ENCODE data around the gene PRPF8. TPM values are rescaled to one million over a fixed set of nuclear protein-coding genes. Genes with fewer than 3 reads are reported as not detected.

Gene PRPF8
- total RNA-seq, 1 donor from 2014 or later, result 247 TPM

- TF ChIP-seq POLR2AphosphoS5 (IDR thresholded peaks at IDR 0.05; ENCODE audit: insufficient read depth in 1 of 2, low read depth in 1 of 2) (no peak), POLR2A (IDR thresholded peaks at IDR 0.05) (no peak), CTCF (IDR thresholded peaks at IDR 0.05) (no peak)
- peak in 1 of 2 donors; percentile 85 for DNase-seq (ENCODE audit: extremely low spot score in 2 of 2)
- Histone ChIP-seq H3K9me3 (no peaks in the 10 kb centered on the region), H3K27ac (peak overlapping the region; percentile 45), H3K27me3 (no peaks in the 10 kb centered on the region), H3K4me3 (peak overlapping the region; percentile 28 to 40), H3K36me3 (no peaks in the 10 kb centered on the region), H3K4me1 (peaks cover 34% of the 10 kb centered on the region)
- intact Hi-C loops (cut with DNase I), result loop anchor here (10.0 kb wide), 1 partner anchor 370 kb away; the partner anchor contains the start of genes BHLHA9 and TRARG1
Measured at GRCh38 chr17:1644493-1645206, 40.0 kb downstream of the PRPF8 start.

DNA sequence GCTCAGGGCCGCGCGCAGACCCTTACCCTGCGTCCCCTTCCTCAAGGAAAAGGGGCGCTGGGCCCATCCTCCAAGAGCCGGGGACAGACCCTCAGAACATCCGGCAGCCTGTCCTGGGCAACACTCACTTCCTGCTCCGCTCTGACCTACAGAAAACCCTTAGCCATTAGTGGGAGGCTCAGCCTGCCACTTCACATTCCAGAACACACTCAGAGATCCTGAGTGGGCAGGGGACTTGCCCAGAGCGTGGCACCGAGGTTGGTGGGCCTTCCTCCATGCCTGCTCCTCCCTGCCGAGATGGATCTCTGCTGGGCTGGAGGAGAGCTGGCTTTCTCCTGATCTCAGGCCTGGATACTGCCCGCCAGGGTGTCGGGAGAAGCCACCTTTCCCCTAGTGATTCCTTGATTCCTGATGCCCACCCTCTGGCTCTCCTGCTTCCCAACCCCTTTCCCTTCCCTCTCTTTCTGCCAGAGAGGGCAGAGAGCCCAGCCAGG, 40.6 kb downstream of the PRPF8 start:
- H3K4me1 ChIP-seq, result peaks cover 33% of the 10 kb centered on the region
- no peaks in the 10 kb centered on the region for H3K27me3 ChIP-seq
- TF ChIP-seq POLR2A (IDR thresholded peaks at IDR 0.05) (no peak), POLR2AphosphoS5 (IDR thresholded peaks at IDR 0.05; ENCODE audit: insufficient read depth in 1 of 2, low read depth in 1 of 2) (no peak), CTCF (IDR thresholded peaks at IDR 0.05) (no peak)
- peak overlapping the region; percentile 39 to 68 for H3K4me3 ChIP-seq
- no peaks in the 10 kb centered on the region for H3K36me3 ChIP-seq
- H3K27ac ChIP-seq, result peak overlapping the region; percentile 34
- intact Hi-C loops (cut with DNase I), result loop anchor here (10.0 kb wide), 1 partner anchor 369 kb away; the partner anchor contains the start of genes BHLHA9 and TRARG1
- DNase-seq (ENCODE audit: extremely low spot score in 2 of 2), result no peak
- H3K9me3 ChIP-seq, result no peaks in the 10 kb centered on the region

- intact Hi-C loops (cut with DNase I), result loop anchor here (10.0 kb wide), 1 partner anchor 369 kb away; the partner anchor contains the start of genes BHLHA9 and TRARG1
- no peak for DNase-seq (ENCODE audit: extremely low spot score in 2 of 2)
- Histone ChIP-seq H3K27me3 (no peaks in the 10 kb centered on the region), H3K4me3 (peak overlapping the region; percentile 39 to 68), H3K36me3 (no peaks in the 10 kb centered on the region), H3K27ac (peak overlapping the region; percentile 34), H3K4me1 (peaks cover 30% of the 10 kb centered on the region), H3K9me3 (no peaks in the 10 kb centered on the region)
- TF ChIP-seq POLR2A (IDR thresholded peaks at IDR 0.05) (no peak), CTCF (IDR thresholded peaks at IDR 0.05) (no peak), POLR2AphosphoS5 (IDR thresholded peaks at IDR 0.05; ENCODE audit: insufficient read depth in 1 of 2, low read depth in 1 of 2) (no peak)
Measured at GRCh38 chr17:1643293-1643998, 41.2 kb downstream of the PRPF8 start.

GRCh38 chr17:1641065-1641403, 43.6 kb downstream of the PRPF8 start:
- no peak overlapping the region for H3K4me3 ChIP-seq
- no peak for DNase-seq (ENCODE audit: extremely low spot score in 2 of 2)
- intact Hi-C loops (cut with DNase I), result loop anchor here (10.0 kb wide), 1 partner anchor 366 kb away; the partner anchor contains the start of genes BHLHA9 and TRARG1
- H3K27ac ChIP-seq, result no peak overlapping the region
- H3K4me1 ChIP-seq, result peaks cover 13% of the 10 kb centered on the region
- TF ChIP-seq CTCF (IDR thresholded peaks at IDR 0.05), result no peak
- no peak for TF ChIP-seq POLR2AphosphoS5 (IDR thresholded peaks at IDR 0.05; ENCODE audit: insufficient read depth in 1 of 2, low read depth in 1 of 2)
- H3K9me3 ChIP-seq, result no peaks in the 10 kb centered on the region
- no peaks in the 10 kb centered on the region for H3K36me3 ChIP-seq
- no peaks in the 10 kb centered on the region for H3K27me3 ChIP-seq
